Caco-2 (cell line): Measurements from ENCODE around the gene CMYA5. TPM values are rescaled to one million over a fixed set of nuclear protein-coding genes. Genes with fewer than 3 reads are reported as not detected.
"Not testable (repeated sequence)": the region's sequence is repeated elsewhere in the genome, so short reads cannot be mapped to it uniquely, and the experiment has no call there.

Experiments
- BruUV-seq: library from RNA; stranded (reverse); fragments of 400-500 nt; replicated peaks from 2 replicates; lab custom pipeline; 2021; lab: Mats Ljungman, UMichigan
- CTCF ChIA-PET: fragments of 300-600 bp; sonication (Branson Sonifier 250); formaldehyde crosslinking; loops from one replicate; lab custom pipeline; 2022; ENCODE audit warnings: antibody characterized with exemption; lab: Charles Lee
- POLR2A ChIA-PET: fragments of 300-600 bp; sonication (Branson Sonifier 250); formaldehyde crosslinking; loops from one replicate; lab custom pipeline; 2022; ENCODE audit warnings: antibody characterized with exemption; lab: Charles Lee
- DNase-seq, 2 experiments: peaks; one replicate each; pipeline versions ENCODE4 v3.0.0 to v3.0.0-alpha.2; 2020 to 2022
- H3K27me3 ChIP-seq: replicated peaks from 2 replicates; pipeline ENCODE4 v1.6.0; 2011; ENCODE audit warnings: low read length; ENCODE audit not compliant: control insufficient read depth, insufficient read depth
- H3K36me3 ChIP-seq: 2 replicates; pipeline ENCODE4 v1.5.1; 2011; ENCODE audit warnings: low read length; ENCODE audit not compliant: control insufficient read depth, insufficient read depth
- H3K4me1 ChIP-seq: fragments of 250-450 bp; sonication (Bioruptor Pico); 2 replicates; pipeline ENCODE4 v1.5.1; 2020; ENCODE audit warnings: mild to moderate bottlenecking
- H3K4me3 ChIP-seq: 2 replicates; pipeline ENCODE4 v1.5.1; 2011; ENCODE audit warnings: low read depth, mild to moderate bottlenecking, control low read depth, low read length
- H3K9me3 ChIP-seq: fragments of 250-450 bp; sonication (Bioruptor Pico); 2 replicates; pipeline ENCODE4 v1.5.1; 2020; ENCODE audit warnings: mild to moderate bottlenecking, moderate library complexity
- H3K27ac Mint-ChIP-seq: one replicate; pipeline ENCODE4 v1.8.0; 2022; ENCODE audit warnings: mixed read lengths; ENCODE audit not compliant: unreplicated experiment
- H3K27me3 Mint-ChIP-seq: one replicate; pipeline ENCODE4 v1.8.0; 2022; ENCODE audit warnings: mixed read lengths; ENCODE audit not compliant: insufficient read depth, unreplicated experiment
- H3K36me3 Mint-ChIP-seq: one replicate; pipeline ENCODE4 v1.8.0; 2022; ENCODE audit warnings: mild to moderate bottlenecking, mixed read lengths; ENCODE audit not compliant: insufficient read depth, unreplicated experiment
- H3K4me1 Mint-ChIP-seq: one replicate; pipeline ENCODE4 v1.8.0; 2022; ENCODE audit warnings: low read depth, mixed read lengths; ENCODE audit not compliant: unreplicated experiment
- H3K4me3 Mint-ChIP-seq: one replicate; pipeline ENCODE4 v1.8.0; 2022; ENCODE audit warnings: mild to moderate bottlenecking, moderate library complexity, mixed read lengths; ENCODE audit not compliant: unreplicated experiment
- H3K9me3 Mint-ChIP-seq: one replicate; pipeline ENCODE4 v1.8.0; 2022; ENCODE audit warnings: mixed read lengths; ENCODE audit not compliant: unreplicated experiment
- intact Hi-C: fragments of 100-400 bp; cut with micrococcal nuclease; formaldehyde crosslinking; loops from one replicate; pipeline ENCODE4 v1.10.0; 2022; ENCODE audit not compliant: unreplicated experiment
- total RNA-seq: library from RNA; stranded (reverse); gene quantifications from 2 replicates; pipeline ENCODE4 v1.2.3, GENCODE V29; 2022
- TF ChIP-seq, protein P1 (sequence below), 2 experiments: fragments of 200-600 bp in 1 of 2; IDR thresholded peaks; 1 replicate in 1 of 2; 2 replicates in 1 of 2; pipeline versions ENCODE4 v1.5.1 to v1.8.0; 2011 to 2022; ENCODE audit warnings: antibody characterized with exemption in 1 of 2, control low read depth in 1 of 2, inconsistent platforms in 1 of 2, low read depth in 1 of 2, low read length in 1 of 2, mild to moderate bottlenecking in 1 of 2, moderate library complexity in 1 of 2; ENCODE audit not compliant: insufficient read depth in 1 of 2, severe bottlenecking in 1 of 2, unreplicated experiment in 1 of 2

Gene CMYA5
- total RNA-seq, 1 experiment from 2014 or later, result 0.39 TPM

DNA sequence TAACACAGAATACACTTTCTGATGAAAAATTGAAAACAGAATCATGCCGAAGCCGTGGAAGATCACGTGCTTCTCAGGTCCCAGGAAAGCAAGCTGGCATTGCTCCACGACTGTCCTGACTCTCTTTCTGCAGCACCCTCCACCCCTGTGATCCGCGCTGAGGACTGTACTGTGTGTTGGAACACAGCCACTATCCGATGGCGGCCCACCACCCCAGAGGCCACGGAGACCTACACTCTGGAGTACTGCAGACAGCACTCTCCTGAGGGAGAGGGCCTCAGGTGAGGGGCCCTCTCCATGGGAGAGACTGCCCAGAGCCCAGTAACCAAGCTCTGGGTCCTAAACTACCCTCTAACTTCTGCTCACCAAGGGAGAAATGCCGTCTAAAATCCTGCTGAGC is 73.3 kb downstream of the CMYA5 start:
- H3K27me3 Mint-ChIP-seq, result no peaks in the 10 kb centered on the region

GRCh38 chr5:79764147-79764546 is 74.5 kb downstream of the CMYA5 start:
- H3K4me3 ChIP-seq, H3K27me3 ChIP-seq, BruUV-seq, H3K36me3 ChIP-seq, CTCF ChIA-PET, intact Hi-C loops, H3K36me3 Mint-ChIP-seq, H3K4me1 Mint-ChIP-seq, DNase-seq, H3K4me1 ChIP-seq, H3K4me3 Mint-ChIP-seq, H3K27me3 Mint-ChIP-seq, H3K9me3 ChIP-seq, POLR2A ChIA-PET, H3K27ac Mint-ChIP-seq: not testable (repeated sequence)
- H3K9me3 Mint-ChIP-seq, result peaks cover 24% of the 10 kb centered on the region

More for the DNA sequence above, 73.3 kb downstream of the CMYA5 start:
- no peak overlapping the region for H3K4me3 ChIP-seq
- BruUV-seq, result no TSS peak
- intact Hi-C loops, result no loop called here
- H3K4me1 ChIP-seq, result no peaks in the 10 kb centered on the region
- ChIA-PET POLR2A (no interaction called here), CTCF (no interaction called here)
- no peaks in the 10 kb centered on the region for H3K36me3 ChIP-seq
- no peak overlapping the region for H3K4me3 Mint-ChIP-seq
- no peaks in the 10 kb centered on the region for H3K4me1 Mint-ChIP-seq
- H3K36me3 Mint-ChIP-seq, result no peaks in the 10 kb centered on the region
- no peaks in the 10 kb centered on the region for H3K27me3 ChIP-seq
- no peak for DNase-seq
- TF ChIP-seq, protein P1, sequence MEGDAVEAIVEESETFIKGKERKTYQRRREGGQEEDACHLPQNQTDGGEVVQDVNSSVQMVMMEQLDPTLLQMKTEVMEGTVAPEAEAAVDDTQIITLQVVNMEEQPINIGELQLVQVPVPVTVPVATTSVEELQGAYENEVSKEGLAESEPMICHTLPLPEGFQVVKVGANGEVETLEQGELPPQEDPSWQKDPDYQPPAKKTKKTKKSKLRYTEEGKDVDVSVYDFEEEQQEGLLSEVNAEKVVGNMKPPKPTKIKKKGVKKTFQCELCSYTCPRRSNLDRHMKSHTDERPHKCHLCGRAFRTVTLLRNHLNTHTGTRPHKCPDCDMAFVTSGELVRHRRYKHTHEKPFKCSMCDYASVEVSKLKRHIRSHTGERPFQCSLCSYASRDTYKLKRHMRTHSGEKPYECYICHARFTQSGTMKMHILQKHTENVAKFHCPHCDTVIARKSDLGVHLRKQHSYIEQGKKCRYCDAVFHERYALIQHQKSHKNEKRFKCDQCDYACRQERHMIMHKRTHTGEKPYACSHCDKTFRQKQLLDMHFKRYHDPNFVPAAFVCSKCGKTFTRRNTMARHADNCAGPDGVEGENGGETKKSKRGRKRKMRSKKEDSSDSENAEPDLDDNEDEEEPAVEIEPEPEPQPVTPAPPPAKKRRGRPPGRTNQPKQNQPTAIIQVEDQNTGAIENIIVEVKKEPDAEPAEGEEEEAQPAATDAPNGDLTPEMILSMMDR (IDR thresholded peaks at IDR 0.05; ENCODE audit: insufficient read depth in 1 of 2, low read depth in 1 of 2, low read length in 1 of 2, severe bottlenecking in 1 of 2, unreplicated experiment in 1 of 2), result no peak
- H3K9me3 Mint-ChIP-seq, result peaks cover 12% of the 10 kb centered on the region
- no peak overlapping the region for H3K27ac Mint-ChIP-seq
- H3K9me3 ChIP-seq, result no peaks in the 10 kb centered on the region

DNA sequence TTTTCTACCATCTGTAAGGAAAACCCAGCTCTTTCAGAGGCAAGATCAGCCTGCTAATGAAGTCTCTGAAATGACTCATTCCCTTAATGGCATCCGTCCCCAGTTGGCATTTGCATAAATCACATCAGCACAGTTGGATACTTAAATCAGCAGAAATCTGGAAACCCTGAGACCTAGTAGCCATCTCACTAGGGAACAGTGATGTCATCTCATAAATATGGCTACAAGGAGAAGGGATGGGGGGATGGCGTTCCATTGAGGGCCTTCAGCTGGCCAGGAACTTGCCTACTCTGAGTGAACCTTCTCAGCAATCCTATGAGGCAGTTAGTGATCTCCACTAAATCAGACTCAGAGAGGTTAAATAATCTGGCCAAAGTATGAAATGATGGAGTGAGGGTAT is 81.8 kb downstream of the CMYA5 start:
- POLR2A ChIA-PET, result no interaction called here
- CTCF ChIA-PET, result no interaction called here
- Histone ChIP-seq H3K4me1 (no peaks in the 10 kb centered on the region), H3K4me3 (no peak overlapping the region), H3K27me3 (no peaks in the 10 kb centered on the region), H3K9me3 (no peaks in the 10 kb centered on the region; the same call in 1 of the 2 replicates), H3K36me3 (no peaks in the 10 kb centered on the region)
- Mint-ChIP-seq H3K27ac (no peak overlapping the region), H3K4me3 (no peak overlapping the region), H3K4me1 (no peaks in the 10 kb centered on the region), H3K9me3 (peaks cover 26% of the 10 kb centered on the region), H3K36me3 (no peaks in the 10 kb centered on the region), H3K27me3 (no peaks in the 10 kb centered on the region)
- no TSS peak for BruUV-seq
- TF ChIP-seq, protein P1 (IDR thresholded peaks at IDR 0.05; ENCODE audit: insufficient read depth in 1 of 2, low read depth in 1 of 2, low read length in 1 of 2, severe bottlenecking in 1 of 2, unreplicated experiment in 1 of 2), result no peak
- no peak for DNase-seq
- intact Hi-C loops, result loop anchor here (5.0 kb wide), 1 partner anchor 159 kb away; the partner anchor contains the start of gene TENT2

GRCh38 chr5:79772651-79773050 is 83.0 kb downstream of the CMYA5 start:
- H3K9me3 Mint-ChIP-seq, result peaks cover 17% of the 10 kb centered on the region
- H3K36me3 Mint-ChIP-seq, result no peaks in the 10 kb centered on the region
- intact Hi-C loops, result loop anchor here (5.0 kb wide), 1 partner anchor 160 kb away; the partner anchor contains the start of gene TENT2
- no peak for DNase-seq
- no peaks in the 10 kb centered on the region; the same call in 1 of the 2 replicates for H3K9me3 ChIP-seq
- no peak overlapping the region for H3K4me3 Mint-ChIP-seq
- CTCF ChIA-PET, result no interaction called here
- no peaks in the 10 kb centered on the region for H3K4me1 Mint-ChIP-seq
- no peak overlapping the region for H3K27ac Mint-ChIP-seq
- TF ChIP-seq, protein P1 (IDR thresholded peaks at IDR 0.05; ENCODE audit: insufficient read depth in 1 of 2, low read depth in 1 of 2, low read length in 1 of 2, severe bottlenecking in 1 of 2, unreplicated experiment in 1 of 2), result no peak
- H3K36me3 ChIP-seq, result no peaks in the 10 kb centered on the region
- POLR2A ChIA-PET, result no interaction called here
- no peak overlapping the region for H3K4me3 ChIP-seq
- H3K27me3 ChIP-seq, result no peaks in the 10 kb centered on the region
- H3K27me3 Mint-ChIP-seq, result no peaks in the 10 kb centered on the region
- H3K4me1 ChIP-seq, result no peaks in the 10 kb centered on the region
- BruUV-seq, result no TSS peak
